Measurements from ENCODE around the gene GFPT1.

The GFPT1 gene

GRCh38 chr2:69353360-69353759 is 33.7 kb downstream of the GFPT1 start:
- H3K79me2 ChIP-seq (ENCODE audit: insufficient read depth, low read length), result no peaks in the 10 kb centered on the region
- no peak for TF ChIP-seq CTCF (IDR thresholded peaks at IDR 0.05; ENCODE audit: insufficient read depth, low read length, poor library complexity, severe bottlenecking)
- no peak for TF ChIP-seq EZH2phosphoT487 (conservative IDR thresholded peaks at IDR 0.05; ENCODE audit: low read length)
- no peaks in the 10 kb centered on the region for H3K27me3 ChIP-seq (ENCODE audit: low read length)
- H3K4me3 ChIP-seq (ENCODE audit: insufficient read depth, low read length, poor library complexity, severe bottlenecking), result no peak overlapping the region
- no peak overlapping the region for H3K27ac ChIP-seq (ENCODE audit: low read depth, low read length)
- peaks cover 42% of the 10 kb centered on the region; the same call in 1 of the 2 replicates for H3K36me3 ChIP-seq (ENCODE audit: low read length)
- no peaks in the 10 kb centered on the region for H3K9me3 ChIP-seq (ENCODE audit: insufficient read depth, low read length)
- H3K9ac ChIP-seq (ENCODE audit: low read length), result no peak overlapping the region
- H4K20me1 ChIP-seq (ENCODE audit: low read depth, low read length), result peaks cover 3% of the 10 kb centered on the region; the same call in 1 of the 2 replicates
- H3K9me2 ChIP-seq (replicated peaks; ENCODE audit: insufficient read depth, low read length), result no peaks in the 10 kb centered on the region
- H3K4me2 ChIP-seq (ENCODE audit: low read depth, low read length, poor library complexity, severe bottlenecking), result no peak overlapping the region
- 0 out of 2 replicates have a peak, but pooled peaks cover 5% of the 10 kb centered on the region for H3F3A ChIP-seq (ENCODE audit: insufficient read depth)
- no peak overlapping the region for H2AFZ ChIP-seq (ENCODE audit: low read depth, low read length, severe bottlenecking)

- Histone ChIP-seq H3K27ac (ENCODE audit: low read depth, low read length) (no peak overlapping the region), H2AFZ (ENCODE audit: low read depth, low read length, severe bottlenecking) (no peak overlapping the region), H3K79me2 (ENCODE audit: insufficient read depth, low read length) (no peaks in the 10 kb centered on the region), H3F3A (ENCODE audit: insufficient read depth) (no peaks in the 10 kb centered on the region), H3K36me3 (ENCODE audit: low read length) (peaks cover 41% of the 10 kb centered on the region; the same call in 1 of the 2 replicates), H3K27me3 (ENCODE audit: low read length) (no peaks in the 10 kb centered on the region), H3K4me2 (ENCODE audit: low read depth, low read length, poor library complexity, severe bottlenecking) (no peak overlapping the region), H3K9me2 (replicated peaks; ENCODE audit: insufficient read depth, low read length) (no peaks in the 10 kb centered on the region), H3K4me3 (ENCODE audit: insufficient read depth, low read length, poor library complexity, severe bottlenecking) (no peak overlapping the region), H3K9ac (ENCODE audit: low read length) (no peak overlapping the region), H3K9me3 (ENCODE audit: insufficient read depth, low read length) (no peaks in the 10 kb centered on the region), H4K20me1 (ENCODE audit: low read depth, low read length) (peaks cover 3% of the 10 kb centered on the region; the same call in 1 of the 2 replicates)
- TF ChIP-seq CTCF (IDR thresholded peaks at IDR 0.05; ENCODE audit: insufficient read depth, low read length, poor library complexity, severe bottlenecking) (no peak), EZH2phosphoT487 (conservative IDR thresholded peaks at IDR 0.05; ENCODE audit: low read length) (no peak)
Observed at GRCh38 chr2:69348781-69349180, 38.2 kb downstream of the GFPT1 start.

- TF ChIP-seq EZH2phosphoT487 (conservative IDR thresholded peaks at IDR 0.05; ENCODE audit: low read length) (no peak), CTCF (IDR thresholded peaks at IDR 0.05; ENCODE audit: insufficient read depth, low read length, poor library complexity, severe bottlenecking) (no peak)
- H3K27ac ChIP-seq (ENCODE audit: low read depth, low read length), result no peak overlapping the region
- no peaks in the 10 kb centered on the region for H3K9me2 ChIP-seq (replicated peaks; ENCODE audit: insufficient read depth, low read length)
- no peaks in the 10 kb centered on the region for H4K20me1 ChIP-seq (ENCODE audit: low read depth, low read length)
- H3K9ac ChIP-seq (ENCODE audit: low read length), result no peak overlapping the region
- no peaks in the 10 kb centered on the region for H3K9me3 ChIP-seq (ENCODE audit: insufficient read depth, low read length)
- no peak overlapping the region for H2AFZ ChIP-seq (ENCODE audit: low read depth, low read length, severe bottlenecking)
- H3K36me3 ChIP-seq (ENCODE audit: low read length), result peaks cover 53% of the 10 kb centered on the region; the same call in 1 of the 2 replicates
- H3K4me2 ChIP-seq (ENCODE audit: low read depth, low read length, poor library complexity, severe bottlenecking), result no peak overlapping the region
- no peaks in the 10 kb centered on the region for H3K27me3 ChIP-seq (ENCODE audit: low read length)
- H3K4me3 ChIP-seq (ENCODE audit: insufficient read depth, low read length, poor library complexity, severe bottlenecking), result no peak overlapping the region
- H3K79me2 ChIP-seq (ENCODE audit: insufficient read depth, low read length), result no peaks in the 10 kb centered on the region
- no peaks in the 10 kb centered on the region for H3F3A ChIP-seq (ENCODE audit: insufficient read depth)
Observed at GRCh38 chr2:69345434-69345833, 41.6 kb downstream of the GFPT1 start.

Measured in SU-DHL-6 (cell line).